ENCODE data around the gene PRRG4. TPM values are rescaled to one million over a fixed set of nuclear protein-coding genes. Genes with fewer than 3 reads are reported as not detected.

PRRG4 gene
- polyA plus RNA-seq, 1 donor (not counting 4 experiments of a cell fraction or from before 2014, with no cell fraction given), result 10.0 TPM

- FAIRE-seq, result no peak
- Histone ChIP-seq H3K9me3 (ENCODE audit: control insufficient read depth, low read depth, low read length) (no peaks in the 10 kb centered on the region), H3K4me1 (ENCODE audit: control insufficient read depth, extremely low read depth, insufficient read depth, low read length) (peaks cover 4% of the 10 kb centered on the region), H3K27me3 (ENCODE audit: control insufficient read depth, extremely low read depth, insufficient read depth, low read length) (no peaks in the 10 kb centered on the region), H4K20me1 (ENCODE audit: control insufficient read depth, extremely low read depth, insufficient read depth, low read length) (no peaks in the 10 kb centered on the region), H3K36me3 (ENCODE audit: control insufficient read depth in 2 of 2, extremely low read depth in 1 of 2, insufficient read depth in 2 of 2, low read length in 2 of 2) (no peaks in the 10 kb centered on the region), H2AFZ (ENCODE audit: control insufficient read depth, low read length) (no peak overlapping the region), H3K4me3 (ENCODE audit: control insufficient read depth in 2 of 3, extremely low read depth in 1 of 3, insufficient read depth in 2 of 3, low read depth in 1 of 3, low read length in 3 of 3) (no peak overlapping the region), H3K79me2 (ENCODE audit: control insufficient read depth, insufficient read depth, low read length) (peaks cover 7% of the 10 kb centered on the region), H3K27ac (ENCODE audit: control insufficient read depth, insufficient read depth, low read length) (no peak overlapping the region), H3K9me1 (ENCODE audit: control insufficient read depth, extremely low read depth, insufficient read depth, low read length) (no peaks in the 10 kb centered on the region), H3K4me2 (ENCODE audit: control insufficient read depth, extremely low read depth, insufficient read depth, low read depth, low read length) (no peak overlapping the region), H3K9ac (ENCODE audit: control insufficient read depth, extremely low read depth, insufficient read depth, low read length) (no peak overlapping the region)
- DNase-seq (ENCODE audit: low read depth, low spot score), result no peak
- dilution Hi-C loops (cut with MboI; ENCODE audit: extremely low pct_ligation_motif_present, low sequenced_read_pairs), result no loop called here
- TF ChIP-seq EZH2 (IDR thresholded peaks at IDR 0.05; ENCODE audit: low read length), result no peak
- TF ChIP-seq, protein P1, sequence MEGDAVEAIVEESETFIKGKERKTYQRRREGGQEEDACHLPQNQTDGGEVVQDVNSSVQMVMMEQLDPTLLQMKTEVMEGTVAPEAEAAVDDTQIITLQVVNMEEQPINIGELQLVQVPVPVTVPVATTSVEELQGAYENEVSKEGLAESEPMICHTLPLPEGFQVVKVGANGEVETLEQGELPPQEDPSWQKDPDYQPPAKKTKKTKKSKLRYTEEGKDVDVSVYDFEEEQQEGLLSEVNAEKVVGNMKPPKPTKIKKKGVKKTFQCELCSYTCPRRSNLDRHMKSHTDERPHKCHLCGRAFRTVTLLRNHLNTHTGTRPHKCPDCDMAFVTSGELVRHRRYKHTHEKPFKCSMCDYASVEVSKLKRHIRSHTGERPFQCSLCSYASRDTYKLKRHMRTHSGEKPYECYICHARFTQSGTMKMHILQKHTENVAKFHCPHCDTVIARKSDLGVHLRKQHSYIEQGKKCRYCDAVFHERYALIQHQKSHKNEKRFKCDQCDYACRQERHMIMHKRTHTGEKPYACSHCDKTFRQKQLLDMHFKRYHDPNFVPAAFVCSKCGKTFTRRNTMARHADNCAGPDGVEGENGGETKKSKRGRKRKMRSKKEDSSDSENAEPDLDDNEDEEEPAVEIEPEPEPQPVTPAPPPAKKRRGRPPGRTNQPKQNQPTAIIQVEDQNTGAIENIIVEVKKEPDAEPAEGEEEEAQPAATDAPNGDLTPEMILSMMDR (optimal IDR thresholded peaks at IDR 0.05 in 1 of 3, IDR thresholded peaks at IDR 0.05 in 1 of 3, conservative IDR thresholded peaks at IDR 0.05 in 1 of 3; ENCODE audit: extremely low read depth in 1 of 3, insufficient read depth in 2 of 3, low read length in 3 of 3), result no peak
Observed at GRCh38 chr11:32888805-32889204, 59.1 kb downstream of the PRRG4 start.

- H4K20me1 ChIP-seq (ENCODE audit: control insufficient read depth, extremely low read depth, insufficient read depth, low read length), result no peaks in the 10 kb centered on the region
- H3K9me3 ChIP-seq (ENCODE audit: control insufficient read depth, low read depth, low read length), result no peaks in the 10 kb centered on the region
- H3K4me2 ChIP-seq (ENCODE audit: control insufficient read depth, extremely low read depth, insufficient read depth, low read depth, low read length), result peak overlapping the region; percentile 79
- H3K4me1 ChIP-seq (ENCODE audit: control insufficient read depth, extremely low read depth, insufficient read depth, low read length), result peaks cover 13% of the 10 kb centered on the region
- no peak overlapping the region for H3K4me3 ChIP-seq (ENCODE audit: control insufficient read depth in 2 of 3, extremely low read depth in 1 of 3, insufficient read depth in 2 of 3, low read depth in 1 of 3, low read length in 3 of 3)
- H3K79me2 ChIP-seq (ENCODE audit: control insufficient read depth, insufficient read depth, low read length), result peaks cover 25% of the 10 kb centered on the region
- H3K27ac ChIP-seq (ENCODE audit: control insufficient read depth, insufficient read depth, low read length), result no peak overlapping the region
- H2AFZ ChIP-seq (ENCODE audit: control insufficient read depth, low read length), result no peak overlapping the region
- H3K9me1 ChIP-seq (ENCODE audit: control insufficient read depth, extremely low read depth, insufficient read depth, low read length), result peaks cover 2% of the 10 kb centered on the region
- dilution Hi-C loops (cut with MboI; ENCODE audit: extremely low pct_ligation_motif_present, low sequenced_read_pairs), result no loop called here
- no peak overlapping the region for H3K9ac ChIP-seq (ENCODE audit: control insufficient read depth, extremely low read depth, insufficient read depth, low read length)
- H3K36me3 ChIP-seq (ENCODE audit: control insufficient read depth in 2 of 2, extremely low read depth in 1 of 2, insufficient read depth in 2 of 2, low read length in 2 of 2), result peaks cover 0 to 2% of the 10 kb centered on the region in 2 experiments
- H3K27me3 ChIP-seq (ENCODE audit: control insufficient read depth, extremely low read depth, insufficient read depth, low read length), result no peaks in the 10 kb centered on the region
- TF ChIP-seq, protein P1 (optimal IDR thresholded peaks at IDR 0.05 in 1 of 3, IDR thresholded peaks at IDR 0.05 in 1 of 3, conservative IDR thresholded peaks at IDR 0.05 in 1 of 3; ENCODE audit: extremely low read depth in 1 of 3, insufficient read depth in 2 of 3, low read length in 3 of 3), result no peak
- no peak for TF ChIP-seq EZH2 (IDR thresholded peaks at IDR 0.05; ENCODE audit: low read length)
- no peak for FAIRE-seq
- DNase-seq (ENCODE audit: low read depth, low spot score), result no peak
Observed at GRCh38 chr11:32890843-32891656, 61.3 kb downstream of the PRRG4 start.
